ENCODE data around the gene PDZD7.
A peak's percentile ranks its signal among the peaks of the same experiment; 100 is the strongest.

PDZD7 gene

DNA sequence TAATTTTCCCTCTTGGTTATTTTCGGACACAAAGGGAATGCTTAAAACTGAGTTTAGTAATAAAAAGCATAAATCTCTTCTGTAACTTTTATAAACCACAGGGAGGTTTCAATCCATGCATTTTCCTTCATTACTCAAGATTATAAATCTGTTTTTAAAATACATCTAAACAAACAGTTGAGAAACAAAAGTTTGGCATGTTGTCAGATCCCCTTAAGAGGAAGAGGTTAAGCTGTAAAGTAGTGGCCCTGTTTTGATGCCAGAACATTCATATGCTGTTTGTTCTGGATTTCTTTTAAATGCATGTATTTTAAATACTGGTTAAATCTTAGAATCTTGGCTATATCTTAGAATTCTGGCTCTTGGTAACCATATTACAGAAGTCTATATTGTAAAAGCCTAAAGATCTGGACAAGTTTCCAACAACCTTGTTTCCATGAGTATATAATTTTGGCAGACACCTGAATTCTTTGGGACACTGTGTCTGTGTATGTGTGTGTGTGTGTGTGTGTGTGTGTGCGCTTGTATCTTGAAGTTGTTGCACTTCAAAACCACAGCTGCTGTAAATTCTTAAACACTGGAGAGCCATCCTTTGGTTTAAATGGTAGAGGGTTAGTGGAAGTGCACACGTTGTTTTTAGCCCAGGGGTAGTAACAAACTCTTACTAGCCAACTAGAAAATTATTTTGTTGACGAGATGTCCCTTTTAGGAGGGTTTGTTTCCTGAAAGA, 68.4 kb downstream of the PDZD7 start:
- DNase-seq = no peak

DNA sequence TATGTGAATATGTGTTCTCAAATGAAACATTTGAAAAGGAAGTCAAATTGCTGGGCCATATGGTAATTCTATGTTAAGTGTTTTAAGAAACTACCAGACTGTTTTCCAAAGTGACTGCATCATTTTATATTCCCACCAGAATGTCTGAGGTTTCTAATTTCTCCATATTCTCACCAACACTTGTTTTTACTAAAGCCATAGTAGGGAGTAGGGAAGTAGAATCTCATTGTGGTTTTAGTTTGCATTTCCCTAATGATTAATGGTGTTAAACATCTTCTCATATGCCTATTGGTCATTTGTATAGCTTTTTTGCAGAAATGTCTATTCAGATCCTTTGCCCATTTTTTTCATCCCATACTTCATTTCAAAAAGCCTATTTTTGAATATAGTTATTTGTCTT, 70.7 kb downstream of the PDZD7 start:
- peak; percentile 57 for DNase-seq
